HCT116 (cell line): ENCODE measurements around the gene ADARB2. TPM values are rescaled to one million over a fixed set of nuclear protein-coding genes. Genes with fewer than 3 reads are reported as not detected.
"Not testable (repeated sequence)": the region's sequence is repeated elsewhere in the genome, so short reads cannot be mapped to it uniquely, and the experiment has no call there.

Source experiments
- ATAC-seq: fragments of 200-7000 bp; cut with Tn5 transposase; 2 replicates; pipeline ENCODE4 v1.9.1; 2020; ENCODE audit warnings: mild to moderate bottlenecking, moderate library complexity
- BruUV-seq: library from RNA; stranded (reverse); fragments of 400-500 nt; replicated peaks from 2 replicates; lab custom pipeline; 2021; lab: Mats Ljungman, UMichigan
- CTCF ChIA-PET: fragments of 300-600 bp; sonication (Branson Sonifier 250); formaldehyde crosslinking; loops from one replicate; lab custom pipeline; 2021; ENCODE audit warnings: antibody characterized with exemption; lab: Charles Lee
- POLR2A ChIA-PET: fragments of 300-600, 350-600 bp; sonication (Branson Sonifier 250); formaldehyde crosslinking; loops from one replicate; lab custom pipeline; 2021; ENCODE audit warnings: antibody characterized with exemption; lab: Charles Lee
- RAD21 ChIA-PET, 2 experiments: fragments of 300-600 bp; sonication (Branson Sonifier 250); formaldehyde crosslinking; loops; one replicate each; lab custom pipeline; 2023; ENCODE audit warnings: low total read pairs in 2 of 2; ENCODE audit not compliant: uncharacterized antibody in 2 of 2, unreplicated experiment in 2 of 2, low non-redundant PET in 1 of 2; lab: Charles Lee
- DNase-seq: peaks from one replicate; pipeline ENCODE4 v3.0.0-alpha.2; 2010; ENCODE audit warnings: low read depth, low spot score
- H2AFZ ChIP-seq: fragments of 200-600 bp; shearing (Covaris generic), sonication (generic); 2 replicates; pipeline ENCODE4 v1.6.1; 2017; ENCODE audit warnings: low read depth, mixed run types, mixed read lengths, antibody characterized with exemption, low read length; ENCODE audit not compliant: poor library complexity, severe bottlenecking
- H3K27ac ChIP-seq: 2 replicates; pipeline ENCODE4 v1.5.1; 2012; ENCODE audit warnings: low read depth, low read length
- H3K27me3 ChIP-seq: fragments of 200-600 bp; sonication (generic); 2 replicates; pipeline ENCODE4 v1.6.1; 2016; ENCODE audit warnings: mixed run types, low read length, mixed read lengths; ENCODE audit not compliant: insufficient read depth
- H3K36me3 ChIP-seq, 2 experiments: fragments of 200-500 bp in 1 of 2; fragments of 200-600 bp in 1 of 2; sonication (Bioruptor generic) in 1 of 2; sonication (generic) in 1 of 2; 2 replicates each; pipeline versions ENCODE4 v1.5.1 to v1.6.1; 2014 to 2016; ENCODE audit warnings: low read length in 2 of 2, inconsistent platforms in 1 of 2, mixed read lengths in 1 of 2, mixed run types in 1 of 2; ENCODE audit not compliant: insufficient read depth in 2 of 2, control insufficient read depth in 1 of 2
- H3K4me1 ChIP-seq, 2 experiments: fragments of 200-600 bp in 1 of 2; sonication (generic) in 1 of 2; 2 replicates each; pipeline versions ENCODE4 v1.5.1 to v1.6.1; 2012 to 2017; ENCODE audit warnings: low read length in 2 of 2, inconsistent platforms in 1 of 2, mild to moderate bottlenecking in 1 of 2, mixed read lengths in 1 of 2, mixed run types in 1 of 2, moderate library complexity in 1 of 2; ENCODE audit not compliant: insufficient read depth in 2 of 2, control insufficient read depth in 1 of 2
- H3K4me2 ChIP-seq: fragments of 200-600 bp; sonication (generic); 2 replicates; pipeline ENCODE4 v1.6.1; 2017; ENCODE audit warnings: mixed run types, low read length, mixed read lengths
- H3K4me3 ChIP-seq, 2 experiments: fragments of 200-600 bp in 1 of 2; sonication (generic) in 1 of 2; replicated peaks in 1 of 2; 2 replicates each; pipeline ENCODE4 v1.5.1; 2011 to 2016; ENCODE audit warnings: low read length in 2 of 2, control low read depth in 1 of 2, low read depth in 1 of 2, mild to moderate bottlenecking in 1 of 2, mixed read lengths in 1 of 2, mixed run types in 1 of 2
- H3K79me2 ChIP-seq: fragments of 200-600 bp; sonication (generic); 2 replicates; pipeline ENCODE4 v1.6.1; 2017; ENCODE audit warnings: mild to moderate bottlenecking, mixed run types, low read length, moderate library complexity, mixed read lengths; ENCODE audit not compliant: insufficient read depth
- H3K9ac ChIP-seq: fragments of 200-600 bp; sonication (generic); 2 replicates; pipeline ENCODE4 v1.6.1; 2016; ENCODE audit warnings: low read length, mixed read lengths
- H3K9me2 ChIP-seq: fragments of 200-600 bp; sonication (generic), shearing (Covaris generic); 2 replicates; pipeline ENCODE4 v1.6.1; 2017; ENCODE audit warnings: mixed run types, mild to moderate bottlenecking, moderate library complexity; ENCODE audit not compliant: insufficient read depth
- H3K9me3 ChIP-seq, 2 experiments: fragments of 200-500 bp in 1 of 2; fragments of 200-600 bp in 1 of 2; sonication (Bioruptor generic) in 1 of 2; sonication (generic) in 1 of 2; 2 replicates each; pipeline ENCODE4 v1.6.1; 2014 to 2017; ENCODE audit warnings: low read length in 2 of 2, mixed read lengths in 2 of 2, inconsistent platforms in 1 of 2, low read depth in 1 of 2, mild to moderate bottlenecking in 1 of 2, mixed run types in 1 of 2, moderate library complexity in 1 of 2; ENCODE audit not compliant: control insufficient read depth in 1 of 2, insufficient read depth in 1 of 2
- H4K20me1 ChIP-seq: fragments of 200-600 bp; sonication (generic), shearing (Covaris generic); 2 replicates; pipeline ENCODE4 v1.6.1; 2017; ENCODE audit warnings: mixed run types, mild to moderate bottlenecking, moderate library complexity; ENCODE audit not compliant: insufficient read depth
- RAD21 ChIP-seq: IDR thresholded peaks from 2 replicates; pipeline ENCODE4 v1.6.1; 2012; ENCODE audit warnings: low read depth, mild to moderate bottlenecking
- intact Hi-C: fragments of 100-400 bp; cut with micrococcal nuclease; formaldehyde crosslinking; loops from 2 replicates; pipeline ENCODE4 v1.10.0; 2022
- total RNA-seq: library from RNA; stranded (reverse); gene quantifications from one replicate; pipeline ENCODE4 v1.2.1, GENCODE V29; 2021; ENCODE audit not compliant: unreplicated experiment

The ADARB2 gene
- total RNA-seq, 1 experiment from 2014 or later = not detected

GRCh38 chr10:1159131-1160061, 577.9 kb downstream of the ADARB2 start:
- no peak for ATAC-seq
- TF ChIP-seq RAD21 = no peak
- DNase-seq = no peak
- Histone ChIP-seq H2AFZ (no peak overlapping the region), H3K79me2 (no peaks in the 10 kb centered on the region), H3K4me3 (no peak overlapping the region), H3K4me1 (no peaks in the 10 kb centered on the region), H3K9ac (no peak overlapping the region), H3K27ac (no peak overlapping the region), H3K9me3 (no peaks in the 10 kb centered on the region), H4K20me1 (no peaks in the 10 kb centered on the region), H3K9me2 (no peaks in the 10 kb centered on the region), H3K4me2 (no peak overlapping the region), H3K27me3 (peaks cover 10% of the 10 kb centered on the region; the same call in 1 of the 2 replicates), H3K36me3 (no peaks in the 10 kb centered on the region)
- CTCF ChIA-PET = no interaction called here
- RAD21 ChIA-PET = no interaction called here
- intact Hi-C loops = no loop called here
- POLR2A ChIA-PET = no interaction called here
- BruUV-seq = no TSS peak

- H3K9ac ChIP-seq, POLR2A ChIA-PET, H3K36me3 ChIP-seq, ATAC-seq, H3K79me2 ChIP-seq, BruUV-seq, H4K20me1 ChIP-seq, H3K27me3 ChIP-seq, CTCF ChIA-PET, DNase-seq, H3K9me2 ChIP-seq, RAD21 ChIA-PET, intact Hi-C loops, H3K4me3 ChIP-seq, H2AFZ ChIP-seq, H3K4me1 ChIP-seq, H3K9me3 ChIP-seq, H3K27ac ChIP-seq, H3K4me2 ChIP-seq: not testable (repeated sequence)
Measured at GRCh38 chr10:1158536-1158935, 578.8 kb downstream of the ADARB2 start.
